Stimulated activated naive CD8-positive, alpha-beta T cell treated with anti-CD3 and anti-CD28 coated beads, Interleukin-15, Interleukin-2, amounts not matched to agents 100 ng/mL and 50 ng/mL, for 24 hours (primary cell): ENCODE measurements around the gene SCAMP4.
A peak's percentile ranks its signal among the peaks of the same experiment; 100 is the strongest.

ENCODE experiments used
- H3K27ac Mint-ChIP-seq: one replicate; pipeline ENCODE4 v1.8.0; 2021; ENCODE audit warnings: mild to moderate bottlenecking, mixed read lengths
- H3K27me3 Mint-ChIP-seq: one replicate; pipeline ENCODE4 v1.8.0; 2021; ENCODE audit warnings: mixed read lengths
- H3K36me3 Mint-ChIP-seq: one replicate; pipeline ENCODE4 v1.8.0; 2021; ENCODE audit warnings: low read depth, mixed read lengths
- H3K4me1 Mint-ChIP-seq: one replicate; pipeline ENCODE4 v1.8.0; 2021; ENCODE audit warnings: low read depth, mixed read lengths
- H3K4me3 Mint-ChIP-seq: one replicate; pipeline ENCODE4 v1.8.0; 2021; ENCODE audit warnings: mild to moderate bottlenecking, mixed read lengths
- H3K9me3 Mint-ChIP-seq: one replicate; pipeline ENCODE4 v1.8.0; 2021; ENCODE audit warnings: mixed read lengths

SCAMP4 gene

DNA sequence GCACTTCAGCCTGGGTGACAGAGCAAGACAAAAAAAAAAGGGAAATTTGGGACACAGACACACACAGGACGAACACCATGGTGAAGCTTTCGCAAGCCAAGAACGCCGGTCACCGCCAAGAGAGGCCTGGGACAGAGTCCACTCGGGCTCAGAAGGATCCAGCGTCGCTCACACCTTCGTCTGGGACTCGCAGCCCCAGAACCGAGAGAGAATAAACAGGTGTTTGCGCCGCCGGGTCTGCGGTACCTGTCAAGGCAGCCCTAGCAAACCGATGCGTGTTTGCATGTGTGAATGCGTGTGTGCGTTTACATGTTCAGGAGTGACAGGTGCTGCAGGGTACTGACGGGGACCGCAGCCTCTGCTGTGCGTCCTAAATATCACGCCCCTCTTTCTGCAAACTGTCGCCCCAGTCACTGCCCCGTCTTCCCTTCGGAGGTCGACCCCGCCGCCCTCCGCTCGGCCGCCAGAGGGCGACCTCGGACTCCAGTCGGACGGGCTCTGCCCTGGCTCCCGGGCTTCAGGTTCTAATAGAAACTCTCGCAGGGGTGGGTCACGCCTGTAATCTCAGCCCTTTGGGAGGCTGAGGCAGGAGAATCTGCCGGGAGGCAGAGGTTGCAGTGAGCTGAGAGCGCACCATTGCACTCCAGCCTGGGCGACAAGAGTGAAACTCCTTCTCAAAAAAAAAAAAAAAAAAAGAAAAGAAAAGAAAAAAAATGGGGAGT, 24.0 kb downstream of the SCAMP4 start:
- Mint-ChIP-seq H3K4me3 (peak overlapping the region; percentile 68), H3K4me1 (peaks cover 33% of the 10 kb centered on the region), H3K36me3 (peaks cover 3% of the 10 kb centered on the region), H3K27me3 (no peaks in the 10 kb centered on the region), H3K9me3 (peaks cover 5% of the 10 kb centered on the region), H3K27ac (no peak overlapping the region)

DNA sequence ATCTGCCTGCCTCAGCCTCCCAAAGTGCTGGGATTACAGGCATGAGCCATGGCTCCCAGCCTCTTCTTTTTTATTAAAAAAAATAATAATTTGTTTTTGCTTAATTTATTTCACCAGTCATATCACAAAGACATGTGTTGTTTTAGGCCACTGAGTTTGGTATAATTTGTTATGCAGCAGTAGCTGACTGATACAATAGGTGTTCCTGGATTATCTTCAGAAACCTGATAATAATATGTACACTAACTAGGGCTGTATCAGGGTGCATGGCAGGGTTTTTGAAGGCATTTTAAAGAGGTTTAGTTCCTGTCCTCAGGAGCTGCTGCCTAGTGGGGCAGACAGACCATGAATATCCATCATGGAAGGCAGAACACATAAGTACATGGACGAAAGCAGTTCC, 26.2 kb downstream of the SCAMP4 start:
- H3K27me3 Mint-ChIP-seq: no peaks in the 10 kb centered on the region
- peaks cover 33% of the 10 kb centered on the region for H3K4me1 Mint-ChIP-seq
- H3K4me3 Mint-ChIP-seq: no peak overlapping the region
- H3K9me3 Mint-ChIP-seq: peaks cover 5% of the 10 kb centered on the region
- H3K27ac Mint-ChIP-seq: no peak overlapping the region
- H3K36me3 Mint-ChIP-seq: peaks cover 11% of the 10 kb centered on the region

GRCh38 chr19:1932395-1932794, 27.2 kb downstream of the SCAMP4 start:
- peaks cover 33% of the 10 kb centered on the region for H3K4me1 Mint-ChIP-seq
- H3K27ac Mint-ChIP-seq: no peak overlapping the region
- H3K27me3 Mint-ChIP-seq: no peaks in the 10 kb centered on the region
- H3K9me3 Mint-ChIP-seq: peaks cover 5% of the 10 kb centered on the region
- no peak overlapping the region for H3K4me3 Mint-ChIP-seq
- H3K36me3 Mint-ChIP-seq: peaks cover 11% of the 10 kb centered on the region

- Mint-ChIP-seq H3K4me1 (peaks cover 26% of the 10 kb centered on the region), H3K27me3 (no peaks in the 10 kb centered on the region), H3K9me3 (peaks cover 5% of the 10 kb centered on the region), H3K36me3 (peaks cover 11% of the 10 kb centered on the region), H3K27ac (no peak overlapping the region), H3K4me3 (no peak overlapping the region)
Measured at GRCh38 chr19:1933244-1933643, 28.0 kb downstream of the SCAMP4 start.

GRCh38 chr19:1933942-1934341, 28.7 kb downstream of the SCAMP4 start:
- H3K27me3 Mint-ChIP-seq: no peaks in the 10 kb centered on the region
- no peak overlapping the region for H3K27ac Mint-ChIP-seq
- peaks cover 26% of the 10 kb centered on the region for H3K4me1 Mint-ChIP-seq
- peaks cover 5% of the 10 kb centered on the region for H3K9me3 Mint-ChIP-seq
- H3K36me3 Mint-ChIP-seq: peaks cover 11% of the 10 kb centered on the region
- no peak overlapping the region for H3K4me3 Mint-ChIP-seq

- Mint-ChIP-seq H3K4me1 (peaks cover 25% of the 10 kb centered on the region), H3K9me3 (peaks cover 5% of the 10 kb centered on the region), H3K4me3 (no peak overlapping the region), H3K36me3 (peaks cover 11% of the 10 kb centered on the region), H3K27ac (no peak overlapping the region), H3K27me3 (no peaks in the 10 kb centered on the region)
Measured at GRCh38 chr19:1935484-1936208, 30.4 kb downstream of the SCAMP4 start.

DNA sequence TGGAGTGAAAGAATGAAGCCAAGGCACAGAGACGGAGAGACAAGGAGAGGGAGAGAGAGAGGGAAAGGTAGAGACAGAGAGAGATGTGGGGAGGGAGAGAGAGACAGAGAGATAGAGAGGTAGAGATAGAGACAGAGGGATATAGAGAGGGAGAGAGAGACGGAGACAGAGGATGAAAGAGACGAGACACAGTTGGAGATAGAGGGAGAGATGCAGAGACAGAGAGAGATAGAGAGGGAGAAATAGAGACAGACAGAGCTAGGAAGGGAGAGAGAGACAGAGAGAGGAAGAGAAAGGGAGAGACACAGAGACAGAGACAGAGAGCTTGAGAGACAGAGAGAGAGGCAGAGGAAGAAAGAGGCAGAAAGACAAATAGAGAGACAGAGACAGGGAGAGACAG, 31.2 kb downstream of the SCAMP4 start:
- Mint-ChIP-seq H3K27me3 (no peaks in the 10 kb centered on the region), H3K27ac (no peak overlapping the region), H3K4me3 (no peak overlapping the region), H3K36me3 (peaks cover 11% of the 10 kb centered on the region), H3K9me3 (peaks cover 5% of the 10 kb centered on the region), H3K4me1 (peaks cover 25% of the 10 kb centered on the region)

DNA sequence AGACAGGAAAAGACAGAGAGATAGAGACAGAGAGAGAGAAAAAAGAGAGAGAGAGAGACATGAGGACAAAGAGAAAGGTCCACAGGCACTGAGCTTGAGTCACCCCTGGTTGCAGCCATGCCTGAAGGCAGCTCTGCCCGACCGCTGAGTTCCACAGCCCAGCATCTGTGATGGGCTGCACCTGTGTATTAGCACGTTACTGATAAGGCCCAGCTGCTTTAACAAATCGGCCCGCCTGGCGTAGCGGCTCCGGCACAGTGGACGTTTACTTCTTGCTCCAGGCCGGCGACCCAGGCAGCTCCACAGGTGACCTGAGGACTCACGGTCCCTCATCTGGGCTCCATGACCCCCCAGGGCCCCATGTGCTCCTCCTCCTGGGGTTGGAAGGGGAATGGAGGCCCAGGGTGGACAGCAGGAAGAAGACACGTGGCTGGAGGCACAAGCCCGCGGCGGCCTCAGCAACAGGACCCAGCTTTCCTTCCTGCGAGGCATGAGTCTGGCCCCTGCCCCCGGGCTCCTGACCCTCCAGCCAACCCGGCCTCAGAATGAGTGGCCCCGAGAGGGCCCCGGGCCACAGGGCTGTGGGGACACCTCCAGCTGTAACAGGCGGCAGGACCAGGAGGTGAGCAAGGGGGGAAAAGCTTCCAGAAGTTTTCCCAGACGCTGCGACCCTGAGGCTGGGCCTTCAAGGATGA, 31.9 kb downstream of the SCAMP4 start:
- Mint-ChIP-seq H3K27me3 (no peaks in the 10 kb centered on the region), H3K4me3 (no peak overlapping the region), H3K4me1 (peaks cover 21% of the 10 kb centered on the region), H3K9me3 (no peaks in the 10 kb centered on the region), H3K36me3 (peaks cover 8% of the 10 kb centered on the region), H3K27ac (no peak overlapping the region)

GRCh38 chr19:1938071-1938470, 32.9 kb downstream of the SCAMP4 start:
- Mint-ChIP-seq H3K4me3 (no peak overlapping the region), H3K36me3 (peaks cover 8% of the 10 kb centered on the region), H3K27me3 (no peaks in the 10 kb centered on the region), H3K27ac (no peak overlapping the region), H3K4me1 (peaks cover 22% of the 10 kb centered on the region), H3K9me3 (no peaks in the 10 kb centered on the region)

- Mint-ChIP-seq H3K27ac (peak within 1 kb of the TSS; percentile 95), H3K27me3 (no peaks in the 10 kb centered on the region), H3K9me3 (no peaks in the 10 kb centered on the region), H3K36me3 (peaks cover 4% of the 10 kb centered on the region), H3K4me3 (peak within 1 kb of the TSS; percentile 89), H3K4me1 (peaks cover 34% of the 10 kb centered on the region)
Measured at GRCh38 chr19:1941146-1942077, 36.2 kb downstream of the SCAMP4 start, which contains the start of gene CSNK1G2. CSNK1G2 (plus strand) TSS chr19:1941172; CDS start chr19:1969773, 28,601 bp downstream.

DNA sequence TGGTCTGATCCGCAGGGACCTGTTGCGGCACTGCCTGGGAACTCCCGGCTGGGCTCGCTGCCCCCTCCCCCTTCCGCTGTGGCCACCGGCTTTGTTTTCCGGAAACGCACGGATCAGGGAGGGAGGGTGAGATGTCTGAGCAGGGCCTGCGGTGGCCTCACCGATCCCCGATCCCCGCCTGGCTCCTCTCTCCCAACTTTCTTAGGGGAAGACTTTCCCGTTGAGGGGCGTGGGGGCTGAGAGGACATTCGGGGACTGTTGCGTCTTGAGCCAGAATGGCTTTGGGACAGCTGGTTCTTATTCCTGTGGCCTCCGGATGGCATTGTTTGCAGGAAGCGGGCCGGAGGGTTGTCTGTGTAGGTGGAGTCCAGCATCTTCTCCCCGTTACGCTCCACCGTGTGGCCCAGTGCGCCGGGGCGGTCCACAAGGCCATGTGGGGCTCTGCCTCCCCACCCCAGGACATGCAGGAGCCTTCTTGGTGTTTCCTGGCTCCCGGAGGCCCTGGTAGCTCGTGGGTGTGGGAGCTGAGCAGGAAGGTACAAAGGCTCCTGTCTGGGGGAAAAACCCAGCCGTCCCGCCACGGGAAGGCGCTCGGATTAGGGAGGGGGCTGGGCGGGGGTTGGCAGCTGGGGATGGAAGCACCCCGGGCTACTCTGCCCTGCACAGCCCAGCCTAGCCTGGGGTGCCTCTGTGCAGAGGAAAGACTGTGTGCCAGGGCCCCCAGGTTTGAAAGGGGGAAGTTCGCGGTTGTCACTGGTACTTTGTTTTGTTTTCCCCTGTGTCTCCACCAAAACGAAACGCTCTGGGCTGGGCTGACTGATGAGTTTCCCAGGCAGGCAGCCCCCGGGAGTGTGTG, 37.1 kb downstream of the SCAMP4 start:
- Mint-ChIP-seq H3K4me3 (peak overlapping the region; percentile 89), H3K9me3 (no peaks in the 10 kb centered on the region), H3K4me1 (peaks cover 34% of the 10 kb centered on the region), H3K36me3 (peaks cover 4% of the 10 kb centered on the region), H3K27ac (peak overlapping the region; percentile 86), H3K27me3 (no peaks in the 10 kb centered on the region)

GRCh38 chr19:1942934-1943555, 37.8 kb downstream of the SCAMP4 start:
- H3K36me3 Mint-ChIP-seq: peaks cover 4% of the 10 kb centered on the region
- H3K4me1 Mint-ChIP-seq: peaks cover 34% of the 10 kb centered on the region
- H3K27me3 Mint-ChIP-seq: no peaks in the 10 kb centered on the region
- no peaks in the 10 kb centered on the region for H3K9me3 Mint-ChIP-seq
- H3K4me3 Mint-ChIP-seq: peak overlapping the region; percentile 89
- H3K27ac Mint-ChIP-seq: peak overlapping the region; percentile 86

GRCh38 chr19:1943661-1944087, 38.5 kb downstream of the SCAMP4 start:
- H3K27me3 Mint-ChIP-seq: no peaks in the 10 kb centered on the region
- no peaks in the 10 kb centered on the region for H3K9me3 Mint-ChIP-seq
- peak overlapping the region; percentile 89 for H3K4me3 Mint-ChIP-seq
- peaks cover 38% of the 10 kb centered on the region for H3K4me1 Mint-ChIP-seq
- peaks cover 4% of the 10 kb centered on the region for H3K36me3 Mint-ChIP-seq
- peak overlapping the region; percentile 86 for H3K27ac Mint-ChIP-seq
